Omental fat pad (tissue), 4 donors: ENCODE measurements around the gene GTF2A2. TPM values are rescaled to one million over a fixed set of nuclear protein-coding genes. Genes with fewer than 3 reads are reported as not detected.

Experiments used
- ATAC-seq: fragments of 150-250 bp; one replicate; pipeline ENCODE4 v1.9.1; 2016; ENCODE audit warnings: mild to moderate bottlenecking, moderate library complexity; ENCODE audit not compliant: low FRiP score
- DNase-seq: peaks from one replicate; pipeline ENCODE4 v3.0.0-alpha.2; 2019; ENCODE audit warnings: low spot score
- CTCF ChIP-seq, 3 donors: fragments of 450-650 bp; IDR thresholded peaks; one replicate each; pipeline ENCODE4 v1.5.1; 2016 to 2017; ENCODE audit warnings: antibody characterized with exemption in 3 of 3, mild to moderate bottlenecking in 3 of 3, moderate library complexity in 2 of 3
- total RNA-seq, 4 donors: library from RNA; depleted of rRNA; stranded (reverse); fragments of >200 nt; gene quantifications; one replicate each; pipeline ENCODE4 v1.1.0, GENCODE V29; 2016

Gene GTF2A2
- total RNA-seq, 4 donors from 2014 or later, result 22.4 to 38.6 (median 28.7) TPM

- DNase-seq (no peak), ATAC-seq (no peak)
- no peak for TF ChIP-seq CTCF (IDR thresholded peaks at IDR 0.05)
These were observed 17.1 kb upstream of the GTF2A2 start for GRCh38 chr15:59674361-59674877.

GRCh38 chr15:59668556-59668955 lies 11.2 kb upstream of the GTF2A2 start:
- no peak for DNase-seq
- no peak for TF ChIP-seq CTCF (IDR thresholded peaks at IDR 0.05)
- no peak for ATAC-seq

GRCh38 chr15:59662260-59662659 lies 4.9 kb upstream of the GTF2A2 start:
- no peak for TF ChIP-seq CTCF (IDR thresholded peaks at IDR 0.05)
- DNase-seq (no peak), ATAC-seq (no peak)

GRCh38 chr15:59659366-59659765 lies 2.1 kb upstream of the GTF2A2 start:
- no peak for TF ChIP-seq CTCF (IDR thresholded peaks at IDR 0.05)
- ATAC-seq, result no peak
- DNase-seq, result no peak

- DNase-seq (no peak), ATAC-seq (no peak)
- no peak for TF ChIP-seq CTCF (IDR thresholded peaks at IDR 0.05)
These were observed 365 bp upstream of the GTF2A2 start for GRCh38 chr15:59657635-59658125.

- DNase-seq (no peak), ATAC-seq (no peak)
- TF ChIP-seq CTCF (IDR thresholded peaks at IDR 0.05), result no peak
These were observed 3.3 kb downstream of the GTF2A2 start for GRCh38 chr15:59654046-59654445.

GRCh38 chr15:59649603-59650002 lies 7.7 kb downstream of the GTF2A2 start:
- no peak for ATAC-seq
- TF ChIP-seq CTCF (IDR thresholded peaks at IDR 0.05), result no peak
- no peak for DNase-seq
